Ovary (tissue), 9 donors: ENCODE measurements around the gene GLUD1. TPM values are rescaled to one million over a fixed set of nuclear protein-coding genes. Genes with fewer than 3 reads are reported as not detected.
"Not testable (repeated sequence)": the region's sequence is repeated elsewhere in the genome, so short reads cannot be mapped to it uniquely, and the experiment has no call there.

ENCODE experiments used
- DNase-seq, 5 donors: peaks; one replicate each; pipeline ENCODE4 v3.0.0-alpha.2; 2019 to 2020
- H3K27ac ChIP-seq, 2 donors: fragments of 200-600 bp; one replicate each; pipeline versions ENCODE4 v1.5.1 to v1.8.0; 2019 to 2022
- H3K27me3 ChIP-seq: fragments of 200-600 bp; one replicate; pipeline ENCODE4 v1.8.0; 2022
- H3K36me3 ChIP-seq: fragments of 200-600 bp; sonication (generic); one replicate; pipeline ENCODE4 v1.5.1; 2019
- H3K4me1 ChIP-seq: one replicate; pipeline ENCODE4 v1.8.1; 2013; ENCODE audit warnings: mild to moderate bottlenecking, moderate library complexity; ENCODE audit not compliant: insufficient read depth
- H3K4me3 ChIP-seq: fragments of 200-600 bp; sonication (generic); one replicate; pipeline ENCODE4 v1.5.1; 2017
- H3K9me3 ChIP-seq, 2 donors: fragments of 200-600 bp in 1 of 2; sonication (generic) in 1 of 2; one replicate each; pipeline versions ENCODE4 v1.5.1 to v1.8.1; 2013 to 2019; ENCODE audit warnings: mild to moderate bottlenecking in 1 of 2, moderate library complexity in 1 of 2
- CTCF ChIP-seq, 3 donors: fragments of 450-650 bp in 2 of 3; fragments of 200-600 bp in 1 of 3; IDR thresholded peaks; one replicate each; pipeline versions ENCODE4 v1.5.1 to v1.8.0; 2016 to 2022; ENCODE audit warnings: antibody characterized with exemption in 3 of 3, mild to moderate bottlenecking in 1 of 3
- EP300 ChIP-seq: sonication (generic); formaldehyde crosslinking; IDR thresholded peaks from one replicate; pipeline ENCODE4 v1.6.1; 2017; ENCODE audit warnings: antibody characterized with exemption
- POLR2A ChIP-seq: fragments of 450-650 bp; IDR thresholded peaks from one replicate; pipeline ENCODE4 v1.6.1; 2017; ENCODE audit warnings: antibody characterized with exemption, mild to moderate bottlenecking, moderate library complexity
- WGBS, 3 donors: extraction: QIAGEN DNeasy Blood & Tissue Kit in 1 of 3; methylation state at CpG; one replicate each; pipeline versions ENCODE4 v1.1.5 to v1.1.7; 2013 to 2017; 5-methylcytosine and 5-hydroxymethylcytosine counted together
- intact Hi-C, 4 donors: fragments of 100-400 bp; cut with DNase I; formaldehyde crosslinking; loops; one replicate each; pipeline versions ENCODE4 v1.11.0 to v1.15.1; 2022 to 2023
- polyA plus RNA-seq, 2 donors: library from polyadenylated mRNA; stranded (reverse); fragments of 200-250 nt in 1 of 2; fragments of 350-450 nt in 1 of 2; fragmentation: Illumina TruSeq in 1 of 2; extraction: RNeasy Lipid Tissue Mini Kit (QIAGEN cat#74804) in 1 of 2; gene quantifications; one replicate each; pipeline ENCODE4 v1.2.3, GENCODE V29; 2013 to 2014
- total RNA-seq, 7 donors: library from RNA; depleted of rRNA in 2 of 7; stranded (reverse); fragments of >200 nt in 2 of 7; fragmentation: NEBNext Ultra II Directional in 3 of 7; extraction: Animal tissue kit (Norgen Biotek cat#: 25700) in 3 of 7; gene quantifications; one replicate each; pipeline versions ENCODE4 v1.1.0 to v1.2.4, GENCODE V29; 2016 to 2023
- donor health status: DM: no; HTN: no; CAD: no; lungs with moderate emphysema.
- donor health status: DM: no; HTN: no; CAD: no.
- donor health status: Bipolar disorder and iron deficiency.
- donor health status: DM: yes; HTN: yes; CAD: no.
- donor health status: DM: no; HTN: no; CAD: no.
- donor health status: DM: yes; HTN: yes; CAD: no.

The GLUD1 gene
- total and polyA plus RNA-seq, 9 donors: 92.2 to 164 (median 130) TPM

- intact Hi-C loops: no loop called here
- Histone ChIP-seq H3K27me3 (no peaks in the 10 kb centered on the region), H3K4me3 (no peak overlapping the region), H3K9me3 (no peaks in the 10 kb centered on the region), H3K36me3 (no peaks in the 10 kb centered on the region), H3K4me1 (no peaks in the 10 kb centered on the region), H3K27ac (no peak overlapping the region)
- 82 to 99% (median 98%) methylated on average over 6 of the region's 6 CpGs for WGBS, 3 donors
- no peak for TF ChIP-seq POLR2A
- no peak for TF ChIP-seq EP300
- no peak for TF ChIP-seq CTCF (IDR thresholded peaks at IDR 0.05)
- DNase-seq: no peak
Observed at GRCh38 chr10:87045434-87045938, 49.2 kb downstream of the GLUD1 start.

- H3K4me1 ChIP-seq, H3K4me3 ChIP-seq, intact Hi-C loops, DNase-seq, H3K27me3 ChIP-seq, H3K9me3 ChIP-seq, H3K36me3 ChIP-seq, H3K27ac ChIP-seq: not testable (repeated sequence)
- 92 to 93% (median 92%) methylated on average over 7 of the region's 7 CpGs for WGBS, 3 donors
Observed at GRCh38 chr10:87043579-87043978, 51.1 kb downstream of the GLUD1 start.

- Histone ChIP-seq H3K27me3 (no peaks in the 10 kb centered on the region), H3K36me3 (no peaks in the 10 kb centered on the region), H3K9me3 (peaks cover 0 to 3% of the 10 kb centered on the region in 2 donors), H3K27ac (no peak overlapping the region), H3K4me1 (no peaks in the 10 kb centered on the region), H3K4me3 (no peak overlapping the region)
- WGBS, 3 donors: 97 to 100% (median 100%) methylated on average over 2 of the region's 2 CpGs
- DNase-seq: no peak
- intact Hi-C loops: loop anchor here in 1 of 4 donors (5.0 kb wide), 1 partner anchor 1391 kb away; no protein-coding TSS in a partner anchor
- TF ChIP-seq EP300: no peak
- TF ChIP-seq POLR2A: no peak
- no peak for TF ChIP-seq CTCF (IDR thresholded peaks at IDR 0.05)
Observed at GRCh38 chr10:87038786-87039185, 55.9 kb downstream of the GLUD1 start.

GRCh38 chr10:87038286-87038717, 56.3 kb downstream of the GLUD1 start:
- Histone ChIP-seq H3K4me3 (no peak overlapping the region), H3K36me3 (no peaks in the 10 kb centered on the region), H3K9me3 (peaks cover 0 to 3% of the 10 kb centered on the region in 2 donors), H3K4me1 (no peaks in the 10 kb centered on the region), H3K27me3 (no peaks in the 10 kb centered on the region), H3K27ac (no peak overlapping the region)
- intact Hi-C loops: loop anchor here in 1 of 4 donors (5.0 kb wide), 1 partner anchor 1391 kb away; no protein-coding TSS in a partner anchor
- no peak for DNase-seq
- no peak for TF ChIP-seq POLR2A
- TF ChIP-seq CTCF (IDR thresholded peaks at IDR 0.05): no peak
- 93 to 100% (median 98%) methylated on average over 3 of the region's 3 CpGs for WGBS, 3 donors

GRCh38 chr10:87036623-87037022, 58.0 kb downstream of the GLUD1 start:
- WGBS, 3 donors: 94 to 97% (median 97%) methylated on average over 1 of the region's 1 CpG

More at GRCh38 chr10:87036623-87037022, 58.0 kb downstream of the GLUD1 start:
- DNase-seq: no peak
- Histone ChIP-seq H3K27ac (no peak overlapping the region), H3K4me3 (no peak overlapping the region), H3K36me3 (no peaks in the 10 kb centered on the region), H3K9me3 (peaks cover 0 to 3% of the 10 kb centered on the region in 2 donors), H3K4me1 (no peaks in the 10 kb centered on the region), H3K27me3 (no peaks in the 10 kb centered on the region)
- TF ChIP-seq CTCF (IDR thresholded peaks at IDR 0.05) (no peak), POLR2A (no peak), EP300 (no peak)
- intact Hi-C loops: loop anchor here in 1 of 4 donors (5.0 kb wide), 1 partner anchor 1389 kb away; no protein-coding TSS in a partner anchor
